B cell (primary cell): ENCODE measurements around the gene C5orf52. TPM values are rescaled to one million over a fixed set of nuclear protein-coding genes. Genes with fewer than 3 reads are reported as not detected.

Experiments used
- ATAC-seq: fragments of 200-7000 bp; cut with Tn5 transposase; one replicate; pipeline ENCODE4 v1.10.0; 2021; ENCODE audit warnings: low read depth, mild to moderate bottlenecking, moderate number of reproducible peaks, moderate library complexity
- CTCF ChIA-PET: fragments of 350-600 bp; sonication (Branson Sonifier 250); formaldehyde crosslinking; loops from one replicate; lab custom pipeline; 2021; ENCODE audit warnings: antibody characterized with exemption, inconsistent platforms; lab: Charles Lee
- POLR2A ChIA-PET: fragments of 350-600 bp; sonication (Branson Sonifier 250); formaldehyde crosslinking; loops from one replicate; lab custom pipeline; 2021; ENCODE audit warnings: antibody characterized with exemption; lab: Charles Lee
- DNase-seq: peaks from one replicate; pipeline ENCODE4 v3.0.0; 2013
- H2AFZ ChIP-seq: 2 replicates; pipeline ENCODE4 v1.6.1; 2012; ENCODE audit warnings: mild to moderate bottlenecking, low read depth, low read length; ENCODE audit not compliant: insufficient read depth, poor library complexity, severe bottlenecking
- H3K27ac ChIP-seq, 2 donors: 1 replicate in 1 of 2; 2 replicates in 1 of 2; pipeline ENCODE4 v1.5.1; 2012 to 2013; ENCODE audit warnings: low read length in 2 of 2, mild to moderate bottlenecking in 2 of 2, moderate library complexity in 1 of 2
- H3K27me3 ChIP-seq, 4 experiments: fragments of 200-600 bp in 1 of 4; sonication (generic) in 1 of 4; replicated peaks in 1 of 4; 1 replicate in 2 of 4; 2 replicates in 2 of 4; pipeline versions ENCODE4 v1.6.1 to v1.7.0; 2013 to 2016; ENCODE audit warnings: low read length in 3 of 4, mild to moderate bottlenecking in 2 of 4, mixed read lengths in 1 of 4, moderate library complexity in 1 of 4; ENCODE audit not compliant: insufficient read depth in 4 of 4, control insufficient read depth in 3 of 4; ENCODE audit errors: control extremely low read depth in 1 of 4
- H3K36me3 ChIP-seq, 2 experiments: replicated peaks in 1 of 2; 1 replicate in 1 of 2; 2 replicates in 1 of 2; pipeline versions ENCODE4 v1.6.1 to v1.7.1; 2013; ENCODE audit warnings: low read length in 1 of 2; ENCODE audit not compliant: insufficient read depth in 2 of 2, control insufficient read depth in 1 of 2; ENCODE audit errors: control extremely low read depth in 1 of 2, extremely low read depth in 1 of 2
- H3K4me1 ChIP-seq, 2 donors: fragments of 200-600 bp in 1 of 2; sonication (generic) in 1 of 2; 1 replicate in 1 of 2; 2 replicates in 1 of 2; pipeline versions ENCODE4 v1.5.1 to v1.6.1; 2013 to 2017; ENCODE audit warnings: low read length in 2 of 2; ENCODE audit not compliant: control insufficient read depth in 2 of 2, insufficient read depth in 2 of 2
- H3K4me2 ChIP-seq: replicated peaks from 2 replicates; pipeline ENCODE3; 2012; ENCODE audit warnings: mild to moderate bottlenecking, low read depth, low read length; ENCODE audit not compliant: poor library complexity, severe bottlenecking
- H3K4me3 ChIP-seq, 5 experiments: fragments of 200-600 bp in 1 of 5; sonication (generic) in 1 of 5; 1 replicate in 3 of 5; 2 replicates in 2 of 5; pipeline versions ENCODE4 v1.5.1 to v1.7.0; 2011 to 2016; ENCODE audit warnings: low read length in 4 of 5, mild to moderate bottlenecking in 4 of 5, low read depth in 2 of 5, control low read depth in 1 of 5, moderate library complexity in 1 of 5; ENCODE audit not compliant: insufficient read depth in 1 of 5; ENCODE audit errors: control extremely low read depth in 1 of 5, extremely low read depth in 1 of 5
- H3K79me2 ChIP-seq: fragments of 200-600 bp; sonication (generic); one replicate; pipeline ENCODE4 v1.6.0; 2016; ENCODE audit warnings: low read length; ENCODE audit not compliant: control insufficient read depth, insufficient read depth
- H3K9ac ChIP-seq: fragments of 200-600 bp; sonication (generic); 2 replicates; pipeline ENCODE4 v1.6.1; 2017; ENCODE audit warnings: mild to moderate bottlenecking, low read length, moderate library complexity
- H3K9me3 ChIP-seq, 3 donors: one replicate each; pipeline versions ENCODE4 v1.6.1 to v1.7.1; 2013; ENCODE audit warnings: low read length in 2 of 3; ENCODE audit not compliant: control insufficient read depth in 2 of 3, insufficient read depth in 1 of 3; ENCODE audit errors: control extremely low read depth in 1 of 3
- H4K20me1 ChIP-seq: 2 replicates; pipeline ENCODE4 v1.6.0; 2012; ENCODE audit warnings: mild to moderate bottlenecking, low read length; ENCODE audit not compliant: insufficient read depth, control insufficient read depth, poor library complexity, severe bottlenecking
- H3K27ac Mint-ChIP-seq: one replicate; pipeline ENCODE4 v1.8.0; 2021; ENCODE audit warnings: mixed read lengths
- H3K27me3 Mint-ChIP-seq: one replicate; pipeline ENCODE4 v1.8.0; 2021; ENCODE audit warnings: mixed read lengths
- H3K4me1 Mint-ChIP-seq: one replicate; pipeline ENCODE4 v1.8.0; 2021; ENCODE audit warnings: mixed read lengths
- H3K4me3 Mint-ChIP-seq: one replicate; pipeline ENCODE4 v1.8.0; 2021; ENCODE audit warnings: mixed read lengths
- H3K9me3 Mint-ChIP-seq: one replicate; pipeline ENCODE4 v1.8.0; 2022; ENCODE audit warnings: mixed read lengths; ENCODE audit not compliant: insufficient read depth
- EZH2 ChIP-seq: IDR thresholded peaks from 2 replicates; pipeline ENCODE4 v1.6.1; 2012; ENCODE audit warnings: borderline replicate concordance, low read depth, mild to moderate bottlenecking, moderate library complexity, low read length; ENCODE audit not compliant: insufficient read depth, poor library complexity, severe bottlenecking
- WGBS: methylation state at CpG from one replicate; pipeline ENCODE4 v1.1.5; 2013; ENCODE audit warnings: missing lambda C conversion rate; ENCODE audit not compliant: insufficient coverage; 5-methylcytosine and 5-hydroxymethylcytosine counted together
- intact Hi-C: fragments of 100-400 bp; cut with micrococcal nuclease; formaldehyde crosslinking; loops from one replicate; pipeline ENCODE4 v1.10.0; 2022
- polyA plus RNA-seq: library from polyadenylated mRNA; depleted of rRNA; stranded (reverse); fragments of >200 nt; gene quantifications from 2 replicates; pipeline ENCODE4 v1.2.3, GENCODE V29; 2012
- total RNA-seq, 2 donors: library from RNA; stranded (reverse); fragments of 120-200 nt in 1 of 2; gene quantifications; 1 replicate in 1 of 2; 2 replicates in 1 of 2; pipeline versions ENCODE4 v1.2.3 to v1.2.4, GENCODE V29; 2013 to 2022
- TF ChIP-seq, protein P1 (sequence below): fragments of 200-600 bp; IDR thresholded peaks from one replicate; pipeline ENCODE4 v1.8.0; 2022; ENCODE audit warnings: antibody characterized with exemption, mild to moderate bottlenecking

Gene C5orf52
- total and polyA plus RNA-seq, 2 donors (not counting 1 experiment from before 2014, with no cell fraction given), result not detected

DNA sequence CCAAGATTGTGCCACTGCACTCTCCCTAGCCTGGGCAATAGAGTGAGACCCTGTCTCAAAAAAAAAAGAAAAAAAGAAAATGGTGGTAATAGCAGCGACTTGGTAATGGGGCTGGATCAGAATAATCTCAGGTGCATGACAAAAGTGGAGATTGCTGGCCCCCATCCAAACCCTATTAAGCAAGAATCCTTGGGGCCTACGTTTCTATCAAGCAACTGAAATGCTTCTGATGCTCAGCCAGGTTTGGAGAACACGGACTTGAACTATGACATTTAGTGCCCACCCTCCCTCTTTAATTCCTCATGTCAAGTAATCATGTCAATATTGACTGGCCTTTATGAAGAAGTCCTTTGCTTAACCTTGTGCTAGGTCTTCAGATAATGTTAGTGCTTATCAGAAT is 6.6 kb downstream of the C5orf52 start:
- no peak overlapping the region for H3K9ac ChIP-seq
- H3K27me3 ChIP-seq, result no peaks in the 10 kb centered on the region
- 93% methylated on average over 2 of the region's 3 CpGs for WGBS
- DNase-seq, result no peak
- H3K4me1 ChIP-seq, result no peaks in the 10 kb centered on the region
- intact Hi-C loops, result no loop called here
- Mint-ChIP-seq H3K27me3 (no peaks in the 10 kb centered on the region), H3K9me3 (no peaks in the 10 kb centered on the region), H3K4me1 (peaks cover 2% of the 10 kb centered on the region), H3K4me3 (no peak overlapping the region), H3K27ac (no peak overlapping the region)
- TF ChIP-seq, protein P1, sequence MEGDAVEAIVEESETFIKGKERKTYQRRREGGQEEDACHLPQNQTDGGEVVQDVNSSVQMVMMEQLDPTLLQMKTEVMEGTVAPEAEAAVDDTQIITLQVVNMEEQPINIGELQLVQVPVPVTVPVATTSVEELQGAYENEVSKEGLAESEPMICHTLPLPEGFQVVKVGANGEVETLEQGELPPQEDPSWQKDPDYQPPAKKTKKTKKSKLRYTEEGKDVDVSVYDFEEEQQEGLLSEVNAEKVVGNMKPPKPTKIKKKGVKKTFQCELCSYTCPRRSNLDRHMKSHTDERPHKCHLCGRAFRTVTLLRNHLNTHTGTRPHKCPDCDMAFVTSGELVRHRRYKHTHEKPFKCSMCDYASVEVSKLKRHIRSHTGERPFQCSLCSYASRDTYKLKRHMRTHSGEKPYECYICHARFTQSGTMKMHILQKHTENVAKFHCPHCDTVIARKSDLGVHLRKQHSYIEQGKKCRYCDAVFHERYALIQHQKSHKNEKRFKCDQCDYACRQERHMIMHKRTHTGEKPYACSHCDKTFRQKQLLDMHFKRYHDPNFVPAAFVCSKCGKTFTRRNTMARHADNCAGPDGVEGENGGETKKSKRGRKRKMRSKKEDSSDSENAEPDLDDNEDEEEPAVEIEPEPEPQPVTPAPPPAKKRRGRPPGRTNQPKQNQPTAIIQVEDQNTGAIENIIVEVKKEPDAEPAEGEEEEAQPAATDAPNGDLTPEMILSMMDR, result no peak
- TF ChIP-seq EZH2, result no peak
- no peaks in the 10 kb centered on the region for H3K79me2 ChIP-seq
- no peak overlapping the region for H2AFZ ChIP-seq
- H3K27ac ChIP-seq, result no peak overlapping the region
- no peaks in the 10 kb centered on the region for H4K20me1 ChIP-seq
- ChIA-PET POLR2A (interaction anchor here (0.6 kb wide), 1 partner anchor 377 kb away, joined by 4 read pairs; no protein-coding TSS in a partner anchor), CTCF (no interaction called here)
- H3K36me3 ChIP-seq, result no peaks in the 10 kb centered on the region
- H3K4me3 ChIP-seq, result no peak overlapping the region
- no peak for ATAC-seq
- H3K9me3 ChIP-seq, result no peaks in the 10 kb centered on the region
- H3K4me2 ChIP-seq, result no peak overlapping the region

DNA sequence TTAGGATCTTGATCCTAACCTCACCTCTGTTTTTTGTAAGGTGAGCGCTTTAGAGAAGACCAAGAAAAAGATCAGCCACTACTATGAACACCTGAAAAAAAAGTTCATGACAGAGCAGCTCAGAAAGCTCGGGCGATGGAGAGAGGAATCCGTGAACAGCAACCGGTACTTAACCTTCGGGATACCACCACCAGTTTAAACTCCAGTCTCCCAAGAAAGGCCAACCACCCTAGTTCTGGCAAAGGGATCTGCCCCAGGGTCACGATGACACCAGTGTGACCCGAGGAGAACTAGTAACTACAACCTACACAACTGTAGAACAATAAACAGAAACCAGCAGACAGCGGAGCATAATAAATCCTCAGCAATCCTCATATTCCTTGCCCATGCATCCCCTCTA is 8.5 kb downstream of the C5orf52 start:
- Mint-ChIP-seq H3K4me1 (peaks cover 2% of the 10 kb centered on the region), H3K27ac (no peak overlapping the region), H3K4me3 (no peak overlapping the region), H3K9me3 (no peaks in the 10 kb centered on the region), H3K27me3 (no peaks in the 10 kb centered on the region)
- DNase-seq, result no peak
- Histone ChIP-seq H3K4me3 (no peak overlapping the region), H3K27ac (no peak overlapping the region), H3K27me3 (no peaks in the 10 kb centered on the region), H3K36me3 (no peaks in the 10 kb centered on the region), H3K9ac (no peak overlapping the region), H3K9me3 (no peaks in the 10 kb centered on the region), H4K20me1 (no peaks in the 10 kb centered on the region), H3K79me2 (no peaks in the 10 kb centered on the region), H2AFZ (no peak overlapping the region), H3K4me2 (no peak overlapping the region), H3K4me1 (no peaks in the 10 kb centered on the region)
- 96% methylated on average over 4 of the region's 9 CpGs for WGBS
- intact Hi-C loops, result no loop called here
- no peak for ATAC-seq
- CTCF ChIA-PET, result interaction anchor here (0.6 kb wide), 1 partner anchor 63 kb away, joined by 3 read pairs; the partner anchor contains the start of gene LSM11
- TF ChIP-seq, protein P1, result no peak
- no peak for TF ChIP-seq EZH2
- POLR2A ChIA-PET, result no interaction called here
